ENCODE data around the gene SLC25A41. TPM values are rescaled to one million over a fixed set of nuclear protein-coding genes. Genes with fewer than 3 reads are reported as not detected.

The SLC25A41 gene
- total RNA-seq, 1 experiment from 2014 or later = not detected

DNA sequence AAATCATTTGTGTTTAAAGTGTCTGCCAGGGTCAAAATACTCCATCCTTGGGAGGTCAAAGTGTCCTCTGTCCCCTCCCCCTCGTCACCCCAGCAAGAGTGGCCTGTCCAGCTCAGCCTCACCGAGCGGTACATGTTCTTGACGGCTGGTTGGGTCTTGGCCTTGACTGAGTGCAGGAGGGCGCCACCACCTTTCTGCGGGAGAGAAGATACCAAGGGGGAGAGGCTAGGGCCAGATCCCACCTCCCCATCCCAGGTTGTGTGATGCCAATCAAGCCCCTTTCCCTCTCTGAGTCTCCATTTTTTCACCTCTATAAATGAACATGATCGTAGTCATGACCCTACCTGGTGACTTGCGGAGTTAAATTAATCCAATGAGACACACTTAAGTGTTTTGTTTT is 36.6 kb upstream of the SLC25A41 start:
- Histone ChIP-seq H3K27ac (no peak overlapping the region), H3K36me3 (no peaks in the 10 kb centered on the region), H3K4me1 (replicated peaks) (no peaks in the 10 kb centered on the region), H3K27me3 (replicated peaks) (peaks cover 31% of the 10 kb centered on the region), H3K4me3 (no peak overlapping the region), H3K9me3 (replicated peaks) (no peaks in the 10 kb centered on the region)
- no peak for DNase-seq (ENCODE audit: low read depth in 1 of 2, low spot score in 2 of 2)

DNA sequence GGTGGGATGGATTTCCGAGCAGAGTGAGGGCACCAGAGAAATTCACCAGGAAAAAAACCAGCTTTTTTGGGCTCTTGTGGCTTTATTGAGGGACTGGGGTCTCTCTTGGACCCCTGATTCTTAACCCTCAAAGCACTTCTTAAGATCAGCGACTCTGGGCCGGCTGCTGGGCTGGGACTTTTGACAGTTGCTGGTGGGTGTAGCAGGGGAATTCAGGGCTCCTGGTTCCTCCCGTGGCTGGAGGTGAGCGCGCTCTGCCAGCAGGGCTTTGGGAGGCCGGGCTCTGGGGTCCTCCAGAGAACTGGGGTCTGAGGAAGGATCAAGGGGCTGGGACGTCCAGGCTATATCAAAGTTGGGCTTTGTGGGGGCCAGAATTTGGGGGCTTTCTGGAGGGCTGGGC is 33.8 kb upstream of the SLC25A41 start:
- no peaks in the 10 kb centered on the region for H3K9me3 ChIP-seq (replicated peaks)
- DNase-seq (ENCODE audit: low read depth in 1 of 2, low spot score in 2 of 2) = no peak

DNA sequence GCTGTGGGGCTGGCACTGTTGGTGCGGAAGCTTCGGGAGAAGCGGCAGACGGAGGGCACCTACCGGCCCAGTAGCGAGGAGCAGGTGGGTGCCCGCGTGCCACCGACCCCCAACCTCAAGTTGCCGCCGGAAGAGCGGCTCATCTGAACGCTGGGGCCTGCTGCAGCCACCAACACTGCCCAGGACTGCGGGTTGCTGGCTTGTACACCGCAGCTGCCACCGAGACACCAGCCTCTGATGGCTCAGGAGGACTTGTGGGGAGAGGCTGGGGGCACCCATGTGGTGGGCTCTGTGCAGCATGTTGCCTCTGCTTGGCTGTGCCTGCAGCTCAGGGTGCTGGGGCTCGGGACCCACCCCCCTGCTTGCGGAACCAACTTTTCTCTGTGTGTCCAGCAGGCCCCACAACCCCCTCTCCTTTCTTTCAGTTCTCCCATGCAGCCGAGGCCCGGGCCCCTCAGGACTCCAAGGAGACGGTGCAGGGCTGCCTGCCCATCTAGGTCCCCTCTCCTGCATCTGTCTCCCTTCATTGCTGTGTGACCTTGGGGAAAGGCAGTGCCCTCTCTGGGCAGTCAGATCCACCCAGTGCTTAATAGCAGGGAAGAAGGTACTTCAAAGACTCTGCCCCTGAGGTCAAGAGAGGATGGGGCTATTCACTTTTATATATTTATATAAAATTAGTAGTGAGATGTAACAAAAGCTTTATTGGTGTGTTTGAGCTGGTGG is 33.1 kb upstream of the SLC25A41 start:
- no peak for DNase-seq (ENCODE audit: low read depth in 1 of 2, low spot score in 2 of 2)
- Histone ChIP-seq H3K27me3 (replicated peaks) (peaks cover 42% of the 10 kb centered on the region), H3K36me3 (no peaks in the 10 kb centered on the region), H3K9me3 (replicated peaks) (no peaks in the 10 kb centered on the region), H3K4me3 (no peak overlapping the region), H3K27ac (no peak overlapping the region), H3K4me1 (replicated peaks) (no peaks in the 10 kb centered on the region)

More for the DNA sequence above, 33.8 kb upstream of the SLC25A41 start:
- Histone ChIP-seq H3K4me3 (no peak overlapping the region), H3K27ac (no peak overlapping the region), H3K36me3 (no peaks in the 10 kb centered on the region), H3K4me1 (replicated peaks) (no peaks in the 10 kb centered on the region), H3K27me3 (replicated peaks) (peaks cover 42% of the 10 kb centered on the region)

DNA sequence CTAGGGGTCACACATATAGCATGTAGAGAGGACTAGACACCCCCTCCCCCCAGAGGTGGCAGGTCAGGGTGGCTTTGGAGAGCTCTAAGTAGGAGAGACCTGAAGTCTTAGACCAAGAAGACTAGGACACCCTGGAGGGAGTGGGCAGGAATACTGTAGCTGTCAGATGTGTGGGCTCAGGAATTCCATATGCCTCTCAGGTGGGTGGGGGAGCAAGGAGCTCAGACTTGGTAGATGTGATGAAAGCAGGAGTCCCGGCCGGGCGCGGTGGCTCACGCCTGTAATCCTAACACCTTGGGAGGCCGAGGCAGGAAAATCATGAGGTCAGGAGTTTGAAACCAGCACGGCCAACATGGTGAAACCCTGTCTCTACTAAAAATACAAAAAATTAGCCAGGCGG is 32.1 kb upstream of the SLC25A41 start:
- no peaks in the 10 kb centered on the region for H3K36me3 ChIP-seq
- peaks cover under 1% of the 10 kb centered on the region for H3K4me1 ChIP-seq (replicated peaks)
- no peak overlapping the region for H3K27ac ChIP-seq
- no peak for DNase-seq (ENCODE audit: low read depth in 1 of 2, low spot score in 2 of 2)
- H3K9me3 ChIP-seq (replicated peaks) = no peaks in the 10 kb centered on the region
- no peak overlapping the region for H3K4me3 ChIP-seq
- H3K27me3 ChIP-seq (replicated peaks) = peaks cover 42% of the 10 kb centered on the region

DNA sequence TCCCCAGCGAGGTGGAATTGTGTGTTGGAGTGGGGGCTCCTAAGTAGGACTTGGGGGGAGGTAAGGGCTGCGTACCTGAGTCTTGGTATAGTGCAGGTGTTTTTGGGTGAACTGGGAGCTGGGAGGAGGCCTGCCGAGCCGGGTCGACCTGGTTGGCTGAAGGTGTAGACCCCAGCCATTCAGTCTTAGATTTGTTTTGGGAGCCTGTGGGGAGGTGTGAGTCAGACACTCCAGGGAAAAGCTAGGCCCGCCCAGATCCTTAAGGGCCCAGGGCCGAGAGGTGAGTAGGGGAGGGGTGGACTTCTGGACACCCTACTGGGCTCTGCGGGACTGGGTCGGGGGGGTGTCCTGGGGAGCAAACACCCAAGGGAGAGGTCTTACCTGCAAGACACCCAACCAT is 31.4 kb upstream of the SLC25A41 start:
- H3K36me3 ChIP-seq = no peaks in the 10 kb centered on the region
- peaks cover 7% of the 10 kb centered on the region for H3K4me1 ChIP-seq (replicated peaks)
- H3K4me3 ChIP-seq = no peak overlapping the region
- H3K9me3 ChIP-seq (replicated peaks) = no peaks in the 10 kb centered on the region
- DNase-seq (ENCODE audit: low read depth in 1 of 2, low spot score in 2 of 2) = no peak
- H3K27ac ChIP-seq = no peak overlapping the region
- peaks cover 42% of the 10 kb centered on the region for H3K27me3 ChIP-seq (replicated peaks)

DNA sequence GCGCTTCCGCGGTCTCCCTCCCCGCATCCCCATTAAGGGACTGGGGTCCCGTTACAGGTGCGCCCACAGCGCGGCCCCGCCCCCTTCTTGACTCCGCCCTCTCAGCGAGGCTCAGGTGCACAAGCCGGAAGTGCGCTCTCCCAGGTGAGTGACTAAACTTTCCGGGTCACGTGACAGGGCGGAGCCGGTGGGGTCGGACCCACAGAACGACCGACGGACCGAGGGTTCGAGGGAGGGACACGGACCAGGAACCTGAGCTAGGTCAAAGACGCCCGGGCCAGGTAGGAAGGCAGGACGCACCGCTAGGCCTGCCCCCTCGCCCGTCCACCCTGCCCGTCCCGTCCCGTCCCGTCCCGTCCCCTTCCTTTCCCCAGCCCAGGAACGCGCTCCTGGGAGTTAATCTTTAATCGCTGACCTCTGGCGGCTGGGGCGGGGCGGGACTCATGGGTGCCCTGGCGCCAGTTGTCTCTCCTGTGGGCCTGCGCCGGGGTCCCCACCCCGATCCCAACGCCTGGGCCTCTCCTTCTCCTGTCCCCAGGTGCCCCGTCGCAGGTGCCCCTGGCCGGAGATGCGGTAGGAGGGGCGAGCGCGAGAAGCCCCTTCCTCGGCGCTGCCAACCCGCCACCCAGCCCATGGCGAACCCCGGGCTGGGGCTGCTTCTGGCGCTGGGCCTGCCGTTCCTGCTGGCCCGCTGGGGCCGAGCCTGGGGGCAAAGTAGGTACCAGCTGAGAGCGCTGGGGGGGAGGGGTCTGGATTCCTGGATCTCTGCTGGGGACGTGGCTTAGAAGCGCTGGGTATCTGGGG is 30.7 kb upstream of the SLC25A41 start, which contains the start of gene CRB3:
TSS of gene CRB3 (plus strand) at position 202 of the 804 bp plus-strand sequence. CDS start at position 633, 431 bp downstream.
- H3K27me3 ChIP-seq (replicated peaks) = peaks cover 46% of the 10 kb centered on the region
- H3K4me3 ChIP-seq = no peak within 1 kb of the TSS
- H3K4me1 ChIP-seq (replicated peaks) = peaks cover 14% of the 10 kb centered on the region
- H3K27ac ChIP-seq = no peak within 1 kb of the TSS
- H3K36me3 ChIP-seq = no peaks in the 10 kb centered on the region
- H3K9me3 ChIP-seq (replicated peaks) = no peaks in the 10 kb centered on the region
- DNase-seq (ENCODE audit: low read depth in 1 of 2, low spot score in 2 of 2) = no peak

DNA sequence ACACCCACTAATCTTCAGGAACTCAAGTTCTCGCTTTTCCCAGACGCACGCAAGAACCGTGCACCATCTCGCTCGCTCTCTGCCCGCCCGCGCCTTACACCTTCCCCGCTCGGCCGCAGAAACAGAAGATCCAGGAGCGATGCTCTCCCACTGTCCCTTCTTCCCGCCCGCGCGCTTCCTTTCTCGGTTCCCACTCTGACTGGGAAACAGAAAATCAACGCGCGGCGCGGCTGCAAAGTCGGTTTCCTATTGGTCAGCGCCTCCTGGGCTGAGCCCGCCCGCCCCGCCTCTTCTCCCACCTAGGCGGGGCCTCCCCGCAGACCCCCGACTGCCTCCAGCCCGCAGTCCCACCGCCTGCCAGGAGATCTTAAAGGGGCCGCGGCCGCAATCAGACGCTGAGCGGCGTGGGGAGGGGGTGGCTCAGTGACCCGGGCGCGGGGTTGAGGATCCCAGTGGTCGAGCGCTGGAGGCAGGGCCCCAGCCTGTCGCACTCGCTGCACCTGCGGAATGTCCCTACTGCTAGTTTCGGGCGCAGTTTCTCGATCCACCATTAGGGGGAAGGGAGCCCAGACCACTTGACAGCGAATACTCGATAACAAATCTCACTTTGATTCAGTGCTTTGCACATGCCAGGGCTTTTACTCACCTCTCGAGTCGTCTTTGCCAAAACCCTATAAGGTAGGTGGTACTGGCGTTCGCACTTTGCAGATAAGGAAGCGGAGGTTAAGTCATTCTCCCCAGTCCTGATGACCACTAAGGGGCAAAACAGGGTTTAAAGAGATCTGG is 26.7 kb upstream of the SLC25A41 start:
- peak; percentile 94 to 96 for DNase-seq (ENCODE audit: low read depth in 1 of 2, low spot score in 2 of 2)
- H3K27ac ChIP-seq = no peak overlapping the region
- H3K9me3 ChIP-seq (replicated peaks) = no peaks in the 10 kb centered on the region
- peaks cover 31% of the 10 kb centered on the region for H3K27me3 ChIP-seq (replicated peaks)
- H3K4me1 ChIP-seq (replicated peaks) = peaks cover 14% of the 10 kb centered on the region
- peak overlapping the region; percentile 40 for H3K4me3 ChIP-seq
- H3K36me3 ChIP-seq = no peaks in the 10 kb centered on the region

DNA sequence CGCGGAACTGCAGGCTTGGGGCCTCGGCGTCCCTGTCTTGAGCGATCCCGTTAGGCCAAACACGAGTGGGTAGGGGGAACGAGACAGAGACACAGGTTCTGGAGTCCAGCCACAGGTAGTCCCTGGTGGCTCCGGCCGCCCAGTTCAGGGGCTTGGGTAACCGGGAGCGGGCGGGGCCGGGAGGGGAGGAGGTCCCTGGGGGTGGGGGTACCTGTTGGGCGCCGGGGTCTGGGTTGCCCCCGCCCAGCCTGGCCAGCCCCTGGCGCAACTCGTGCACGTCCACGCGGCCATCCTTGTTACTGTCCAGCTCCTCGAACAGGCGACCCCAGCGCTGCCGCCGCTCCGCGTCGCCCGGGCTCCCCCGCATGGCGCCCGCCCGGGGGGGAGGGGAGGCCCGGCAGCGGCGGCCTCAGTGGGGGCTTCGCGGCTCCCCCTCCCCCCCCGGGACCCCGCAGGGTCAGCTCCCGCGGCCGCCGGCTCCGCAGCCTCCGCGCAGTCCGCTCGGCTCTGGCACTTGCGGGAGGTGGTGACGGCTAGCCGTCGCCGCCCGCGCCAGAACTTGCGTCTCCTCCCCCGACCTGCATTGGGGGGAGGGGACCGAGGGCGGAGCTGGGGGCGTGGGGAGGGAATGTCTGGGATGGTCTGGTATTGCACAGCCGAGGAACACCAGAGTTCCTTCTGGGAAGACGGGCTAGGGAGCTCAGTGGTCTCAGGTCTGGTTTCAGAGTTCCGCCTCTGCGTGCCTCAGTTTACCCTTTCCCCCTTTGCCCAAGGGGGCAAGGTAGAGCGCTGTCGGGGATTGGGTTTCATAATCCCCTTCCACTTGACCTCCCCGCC is 25.9 kb upstream of the SLC25A41 start, which contains the start of gene SLC25A23:
TSS of gene SLC25A23 (minus strand) at position 531 of the 837 bp plus-strand sequence. CDS start at position 367, 164 bp downstream.
- no peak for DNase-seq (ENCODE audit: low read depth in 1 of 2, low spot score in 2 of 2)
- H3K27ac ChIP-seq = no peak within 1 kb of the TSS
- H3K4me3 ChIP-seq = peak within 1 kb of the TSS; percentile 40
- H3K27me3 ChIP-seq (replicated peaks) = peaks cover 23% of the 10 kb centered on the region
- no peaks in the 10 kb centered on the region for H3K9me3 ChIP-seq (replicated peaks)
- H3K36me3 ChIP-seq = no peaks in the 10 kb centered on the region
- peaks cover 14% of the 10 kb centered on the region for H3K4me1 ChIP-seq (replicated peaks)

DNA sequence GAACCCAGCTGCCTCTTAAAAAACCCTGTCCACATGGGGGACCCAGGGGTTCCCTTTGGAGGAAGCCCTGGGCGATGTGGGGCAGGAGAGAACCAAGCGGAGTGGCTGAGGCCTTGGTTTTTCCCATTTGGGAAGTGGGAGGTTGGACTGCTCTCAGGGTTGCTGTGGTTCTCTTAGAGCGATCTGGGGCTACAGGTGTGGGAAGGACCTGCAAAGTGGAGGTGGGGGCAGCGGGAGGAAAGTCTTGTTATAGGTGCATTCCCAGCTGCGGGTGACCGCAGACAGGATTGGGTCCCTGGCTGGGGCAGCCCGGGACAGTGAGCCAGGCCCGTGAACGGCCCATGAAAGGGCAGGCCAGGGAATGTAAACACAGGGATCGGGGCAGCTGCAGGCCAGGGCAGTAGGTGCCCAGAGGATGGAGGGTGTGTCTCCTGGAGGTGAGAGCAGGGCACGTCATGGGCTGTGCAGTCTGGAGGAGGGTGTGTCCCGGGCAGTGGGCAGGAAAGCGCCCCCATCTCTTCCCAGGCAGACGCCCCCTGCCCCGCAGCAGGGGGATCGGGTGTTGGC is 25.2 kb upstream of the SLC25A41 start:
- H3K4me3 ChIP-seq = no peak overlapping the region
- no peak for DNase-seq (ENCODE audit: low read depth in 1 of 2, low spot score in 2 of 2)

DNA sequence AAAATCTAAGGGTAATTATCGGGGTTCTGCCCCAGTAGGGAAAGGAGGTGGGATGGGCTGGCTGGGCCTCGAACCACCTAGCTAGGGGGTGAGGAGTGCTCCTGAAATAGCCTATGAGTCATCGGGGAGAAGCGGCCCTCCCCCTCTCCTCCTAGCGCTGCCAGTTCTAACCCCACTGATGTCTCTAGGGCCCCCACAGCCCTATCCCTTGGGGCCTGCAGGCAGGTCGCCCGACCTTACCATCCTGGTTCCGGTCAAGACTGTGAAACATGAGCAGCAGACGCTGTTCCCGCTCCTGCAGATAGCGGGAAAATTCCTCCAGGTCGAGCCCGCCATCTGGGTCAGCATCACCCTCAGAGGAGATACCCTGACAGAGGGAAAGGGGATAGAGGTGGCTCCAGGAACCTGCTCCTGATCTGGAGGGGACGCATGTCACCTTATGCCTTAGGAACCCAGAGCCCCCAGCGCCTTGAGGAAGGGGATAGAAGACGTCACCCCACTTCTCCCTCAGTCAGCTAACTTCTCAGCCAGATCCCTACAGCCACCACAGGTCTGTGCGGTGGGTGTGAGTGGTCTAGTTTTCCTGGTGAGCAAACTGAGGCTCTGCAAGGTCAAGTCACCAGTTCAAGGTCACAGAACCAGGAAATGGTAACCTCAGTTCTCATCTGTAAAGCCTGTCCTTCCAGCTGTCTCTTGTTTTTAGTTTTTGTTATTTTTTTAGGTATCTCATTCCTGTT is 24.6 kb upstream of the SLC25A41 start:
- Histone ChIP-seq H3K4me3 (no peak overlapping the region), H3K4me1 (replicated peaks) (peaks cover 14% of the 10 kb centered on the region), H3K27me3 (replicated peaks) (peaks cover 10% of the 10 kb centered on the region), H3K9me3 (replicated peaks) (no peaks in the 10 kb centered on the region), H3K27ac (no peak overlapping the region), H3K36me3 (no peaks in the 10 kb centered on the region)
- DNase-seq (ENCODE audit: low read depth in 1 of 2, low spot score in 2 of 2) = no peak

More for the DNA sequence above, 25.2 kb upstream of the SLC25A41 start:
- H3K27ac ChIP-seq = no peak overlapping the region
- peaks cover 14% of the 10 kb centered on the region for H3K4me1 ChIP-seq (replicated peaks)
- H3K27me3 ChIP-seq (replicated peaks) = peaks cover 16% of the 10 kb centered on the region
- no peaks in the 10 kb centered on the region for H3K36me3 ChIP-seq
- H3K9me3 ChIP-seq (replicated peaks) = no peaks in the 10 kb centered on the region

DNA sequence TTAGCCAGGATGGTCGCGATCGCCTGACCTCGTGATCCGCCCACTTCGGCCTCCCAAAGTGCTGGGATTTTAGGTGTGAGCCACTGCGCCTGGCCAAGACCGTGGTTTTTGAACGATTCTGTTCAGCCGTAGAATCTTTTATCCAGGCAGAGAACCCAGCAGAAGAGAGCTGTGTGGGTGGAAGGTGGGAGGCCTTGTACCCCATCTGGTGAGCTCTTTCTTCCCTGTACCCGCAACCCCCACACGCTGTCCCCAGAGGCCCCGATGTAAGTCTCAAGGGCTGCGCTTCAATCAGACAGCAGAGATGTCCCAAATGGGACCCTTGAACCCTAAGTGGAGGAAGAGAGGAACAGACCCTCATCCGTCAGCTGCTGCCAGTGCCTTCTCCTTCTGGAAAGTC is 22.4 kb upstream of the SLC25A41 start:
- no peak for DNase-seq (ENCODE audit: low read depth in 1 of 2, low spot score in 2 of 2)
- H3K4me1 ChIP-seq (replicated peaks) = peaks cover 14% of the 10 kb centered on the region
- no peak overlapping the region for H3K4me3 ChIP-seq
- no peak overlapping the region for H3K27ac ChIP-seq
- peaks cover 8% of the 10 kb centered on the region; the same call in 1 of the 2 replicates for H3K27me3 ChIP-seq (replicated peaks)
- H3K9me3 ChIP-seq (replicated peaks) = no peaks in the 10 kb centered on the region
- H3K36me3 ChIP-seq = no peaks in the 10 kb centered on the region

DNA sequence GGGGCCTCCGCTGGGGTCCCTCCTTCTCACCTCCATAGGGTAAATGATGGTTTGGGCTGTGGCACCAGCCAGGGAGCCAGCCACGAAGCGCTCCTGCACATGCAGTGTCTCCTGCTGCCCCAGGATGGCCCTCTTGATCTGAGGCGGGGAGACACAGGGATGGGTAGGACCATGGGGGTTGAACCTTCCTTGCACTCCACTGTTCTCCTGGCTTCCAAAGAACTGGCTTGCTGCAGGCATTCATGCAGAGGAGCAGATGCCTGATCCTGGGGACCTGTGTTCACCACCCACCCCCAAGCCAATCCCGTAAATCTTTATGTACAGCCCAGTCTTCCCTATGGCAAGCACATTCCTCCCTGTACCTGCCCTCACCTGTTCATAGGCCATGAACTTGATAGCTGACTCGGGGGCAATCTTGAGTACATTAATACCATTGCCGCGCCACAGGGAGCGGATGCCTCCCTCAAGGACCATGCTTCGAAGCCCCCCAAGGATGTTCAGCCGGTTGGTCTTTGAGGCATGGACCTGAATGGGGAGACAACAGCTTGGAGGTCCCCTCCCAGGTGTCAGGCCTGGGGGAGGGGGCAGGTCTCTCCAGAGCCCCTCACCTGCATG is 20.5 kb upstream of the SLC25A41 start:
- no peaks in the 10 kb centered on the region for H3K36me3 ChIP-seq
- no peak overlapping the region for H3K27ac ChIP-seq
- DNase-seq (ENCODE audit: low read depth in 1 of 2, low spot score in 2 of 2) = no peak
- no peak overlapping the region for H3K4me3 ChIP-seq
- H3K9me3 ChIP-seq (replicated peaks) = no peaks in the 10 kb centered on the region
- peaks cover 3% of the 10 kb centered on the region; the same call in 1 of the 2 replicates for H3K27me3 ChIP-seq (replicated peaks)
- H3K4me1 ChIP-seq (replicated peaks) = no peaks in the 10 kb centered on the region

All from SJSA1 (cell line).